ENCODE results near the gene WDR75. TPM values are rescaled to one million over a fixed set of nuclear protein-coding genes. Genes with fewer than 3 reads are reported as not detected.
A peak's percentile ranks its signal among the peaks of the same experiment; 100 is the strongest.

The WDR75 gene
- total and polyA plus RNA-seq, 9 of the 15 experiments (the other 6 are each of a cell fraction or from before 2014, with no cell fraction given) = 50.9 to 111 (median 76.4) TPM

- no peak for TF ChIP-seq BRD4 (IDR thresholded peaks at IDR 0.05)
- TF ChIP-seq SETDB1 (IDR thresholded peaks at IDR 0.05; ENCODE audit: low read length) = no peak
- TF ChIP-seq COPS2 (conservative IDR thresholded peaks at IDR 0.05) = no peak
- peak; percentile 29 for TF ChIP-seq TAF9B (IDR thresholded peaks at IDR 0.05; ENCODE audit: partially characterized antibody)
- no peak for TF ChIP-seq ZNF212 (CRISPR knock-in tag; IDR thresholded peaks at IDR 0.05)
- TF ChIP-seq SMARCB1 (IDR thresholded peaks at IDR 0.05; ENCODE audit: insufficient read length, low read depth) = no peak
- no peak for TF ChIP-seq IRF9 (tag; IDR thresholded peaks at IDR 0.05)
- no peak for TF ChIP-seq FOXK1 (CRISPR knock-in tag; IDR thresholded peaks at IDR 0.05; ENCODE audit: borderline replicate concordance)
- no peak for TF ChIP-seq POLR3A (IDR thresholded peaks at IDR 0.05; ENCODE audit: borderline replicate concordance, extremely low read depth, insufficient read depth, insufficient read length)
- TF ChIP-seq KAT7 (CRISPR knock-in tag; IDR thresholded peaks at IDR 0.05; ENCODE audit: borderline replicate concordance) = no peak
- no peak for TF ChIP-seq SFPQ (IDR thresholded peaks at IDR 0.05; ENCODE audit: low read depth, low read length)
- no peak for TF ChIP-seq E2F6 (IDR thresholded peaks at IDR 0.05; ENCODE audit: borderline replicate concordance in 1 of 2, extremely low read depth in 1 of 2, insufficient read depth in 1 of 2, insufficient read length in 1 of 2, low read depth in 1 of 2, low read length in 1 of 2, poor library complexity in 1 of 2, severe bottlenecking in 1 of 2)
- no peak for TF ChIP-seq ZZZ3 (IDR thresholded peaks at IDR 0.05)
- no peak for TF ChIP-seq KLF16 (IDR thresholded peaks at IDR 0.05)
- TF ChIP-seq BDP1 (IDR thresholded peaks at IDR 0.05; ENCODE audit: insufficient read depth, insufficient read length) = no peak
- TF ChIP-seq ZNF280A (IDR thresholded peaks at IDR 0.05; ENCODE audit: low read depth, partially characterized antibody) = no peak
- TF ChIP-seq MECOM (CRISPR knock-in tag; IDR thresholded peaks at IDR 0.05) = no peak
- no peak for TF ChIP-seq DMBX1 (CRISPR knock-in tag; IDR thresholded peaks at IDR 0.05; ENCODE audit: borderline replicate concordance)
- TF ChIP-seq ETV5 (CRISPR knock-in tag; IDR thresholded peaks at IDR 0.05; ENCODE audit: low read depth) = no peak
Measured at GRCh38 chr2:189516546-189516945, 75.3 kb downstream of the WDR75 start (continued).
